Measurements from ENCODE around the gene B3GNT8. TPM values are rescaled to one million over a fixed set of nuclear protein-coding genes. Genes with fewer than 3 reads are reported as not detected.

The B3GNT8 gene
- total and polyA plus RNA-seq, 2 of the 8 experiments (the other 6 are each of a cell fraction or from before 2014, with no cell fraction given) = 0.67 to 0.86 TPM

GRCh38 chr19:41376241-41376997, 50.8 kb downstream of the B3GNT8 start, which contains the start of gene TMEM91 (continued):
- TF ChIP-seq RNF2 (IDR thresholded peaks at IDR 0.05; ENCODE audit: borderline replicate concordance, low read depth, low read length, missing control alignments, poor library complexity, severe bottlenecking) = no peak

Small RNA genes lying within 50 kb of the gene (small RNA-seq; reads per million reads assigned to genes)
- gene RF00017 (ENCODE audit: insufficient read depth) = not detected

Other genes starting within 250 kb of the B3GNT8 start
- gene CYP2S1, start 234.2 kb downstream of the B3GNT8 start, total RNA-seq (2021; fragmentation: NEBNext Ultra II Directional; extraction: Animal tissue kit (Norgen Biotek cat#: 25700)) = 245 and 267 TPM in 2 replicates
- gene CYP2S1, start 234.2 kb downstream of the B3GNT8 start, polyA plus RNA-seq (2011; rRNA removed) = 97.9 and 210 TPM in 2 replicates
- gene AXL, start 208.2 kb downstream of the B3GNT8 start, total RNA-seq (2021; fragmentation: NEBNext Ultra II Directional; extraction: Animal tissue kit (Norgen Biotek cat#: 25700)) = 51.0 and 53.3 TPM in 2 replicates
- gene AXL, start 208.2 kb downstream of the B3GNT8 start, polyA plus RNA-seq (2011; rRNA removed) = 35.3 and 62.4 TPM in 2 replicates
- 264 and 268 TPM in 2 replicates for gene HNRNPUL1, start 163.0 kb downstream of the B3GNT8 start, total RNA-seq (2021; fragmentation: NEBNext Ultra II Directional; extraction: Animal tissue kit (Norgen Biotek cat#: 25700))
- 99.5 and 157 TPM in 2 replicates for gene HNRNPUL1, start 163.0 kb downstream of the B3GNT8 start, polyA plus RNA-seq (2011; rRNA removed)
- 21.1 and 27.1 TPM in 2 replicates for gene CCDC97, start 117.2 kb downstream of the B3GNT8 start, total RNA-seq (2021; fragmentation: NEBNext Ultra II Directional; extraction: Animal tissue kit (Norgen Biotek cat#: 25700))
- gene CCDC97, start 117.2 kb downstream of the B3GNT8 start, polyA plus RNA-seq (2011; rRNA removed) = 19.8 and 32.6 TPM in 2 replicates
- gene TGFB1, start 73.5 kb downstream of the B3GNT8 start, total RNA-seq (2021; fragmentation: NEBNext Ultra II Directional; extraction: Animal tissue kit (Norgen Biotek cat#: 25700)) = 10.6 and 12.2 TPM in 2 replicates
- 1.7 and 6.5 TPM in 2 replicates for gene TGFB1, start 73.5 kb downstream of the B3GNT8 start, polyA plus RNA-seq (2011; rRNA removed)
- gene B9D2, start 63.2 kb downstream of the B3GNT8 start, total RNA-seq (2021; fragmentation: NEBNext Ultra II Directional; extraction: Animal tissue kit (Norgen Biotek cat#: 25700)) = 4.9 and 5.0 TPM in 2 replicates
- gene B9D2, start 63.2 kb downstream of the B3GNT8 start, polyA plus RNA-seq (2011; rRNA removed) = 6.3 and 9.0 TPM in 2 replicates
- gene TMEM91, start 50.8 kb downstream of the B3GNT8 start, total RNA-seq (2021; fragmentation: NEBNext Ultra II Directional; extraction: Animal tissue kit (Norgen Biotek cat#: 25700)) = 4.2 and 5.3 TPM in 2 replicates
- 7.4 and 12.9 TPM in 2 replicates for gene TMEM91, start 50.8 kb downstream of the B3GNT8 start, polyA plus RNA-seq (2011; rRNA removed)
- 56.2 and 66.0 TPM in 2 replicates for gene EXOSC5, start 30.0 kb downstream of the B3GNT8 start, total RNA-seq (2021; fragmentation: NEBNext Ultra II Directional; extraction: Animal tissue kit (Norgen Biotek cat#: 25700))
- 92.8 and 125 TPM in 2 replicates for gene EXOSC5, start 30.0 kb downstream of the B3GNT8 start, polyA plus RNA-seq (2011; rRNA removed)
- 14.2 and 15.2 TPM in 2 replicates for gene BCKDHA, start 29.6 kb downstream of the B3GNT8 start, total RNA-seq (2021; fragmentation: NEBNext Ultra II Directional; extraction: Animal tissue kit (Norgen Biotek cat#: 25700))
- gene BCKDHA, start 29.6 kb downstream of the B3GNT8 start, polyA plus RNA-seq (2011; rRNA removed) = 69.6 and 103 TPM in 2 replicates
- 86.8 and 92.2 TPM in 2 replicates for gene DMAC2, start 12.5 kb upstream of the B3GNT8 start, total RNA-seq (2021; fragmentation: NEBNext Ultra II Directional; extraction: Animal tissue kit (Norgen Biotek cat#: 25700))
- gene DMAC2, start 12.5 kb upstream of the B3GNT8 start, polyA plus RNA-seq (2011; rRNA removed) = 170 and 190 TPM in 2 replicates
- not detected in 2 replicates for gene ERICH4, start 15.8 kb upstream of the B3GNT8 start, total RNA-seq (2021; fragmentation: NEBNext Ultra II Directional; extraction: Animal tissue kit (Norgen Biotek cat#: 25700))
- gene ERICH4, start 15.8 kb upstream of the B3GNT8 start, polyA plus RNA-seq (2011; rRNA removed) = not detected in 2 replicates
- gene CEACAM21, start 148.8 kb upstream of the B3GNT8 start, total RNA-seq (2021; fragmentation: NEBNext Ultra II Directional; extraction: Animal tissue kit (Norgen Biotek cat#: 25700)) = not detected in 2 replicates
- gene CEACAM21, start 148.8 kb upstream of the B3GNT8 start, polyA plus RNA-seq (2011; rRNA removed) = 0.06 TPM in 1 of 2 replicates, not detected in the other
- not detected in 2 replicates for gene CEACAM4, start 199.7 kb upstream of the B3GNT8 start, total RNA-seq (2021; fragmentation: NEBNext Ultra II Directional; extraction: Animal tissue kit (Norgen Biotek cat#: 25700))
- gene CEACAM4, start 199.7 kb upstream of the B3GNT8 start, polyA plus RNA-seq (2011; rRNA removed) = not detected in 2 replicates

Data from H1 (cell line).